Liver (tissue), 3 donors: Measurements from ENCODE around the gene OR51G2.

Experiments
- CTCF ChIP-seq: fragments of 150-350 bp; IDR thresholded peaks from 2 replicates; pipeline ENCODE4 v1.5.1; 2017; ENCODE audit warnings: improper control_type of control experiment, low read depth, low read length; ENCODE audit not compliant: missing input control
- TAF1 ChIP-seq: conservative IDR thresholded peaks from 2 replicates; pipeline ENCODE4 v1.6.1; 2016; ENCODE audit warnings: antibody characterized with exemption, mild to moderate bottlenecking
- donor health status: healthy.
- donor health status: healthy.

- TF ChIP-seq CTCF (no peak), TAF1 (no peak)
Measured at GRCh38 chr11:4886186-4886585, 33.0 kb downstream of the OR51G2 start.
